Mucosa of descending colon (tissue), 3 donors: Measurements from ENCODE around the gene GJA1. TPM values are rescaled to one million over a fixed set of nuclear protein-coding genes. Genes with fewer than 3 reads are reported as not detected.

Experiments
- ATAC-seq: fragments of 200-7000 bp; cut with Tn5 transposase; one replicate; pipeline ENCODE4 v1.9.1; 2020; ENCODE audit warnings: mild to moderate bottlenecking, moderate library complexity
- DNase-seq, 3 donors: peaks; one replicate each; pipeline ENCODE4 v3.0.0-alpha.2; 2020
- H3K36me3 ChIP-seq: fragments of 200-600 bp; one replicate; pipeline ENCODE4 v1.8.0; 2021; ENCODE audit warnings: low read depth, mild to moderate bottlenecking
- H3K4me1 ChIP-seq: fragments of 200-600 bp; one replicate; pipeline ENCODE4 v1.8.0; 2021; ENCODE audit warnings: low read depth, mild to moderate bottlenecking
- H3K4me3 ChIP-seq: fragments of 200-600 bp; one replicate; pipeline ENCODE4 v1.8.0; 2021; ENCODE audit warnings: mild to moderate bottlenecking
- H3K9me3 ChIP-seq: fragments of 200-600 bp; one replicate; pipeline ENCODE4 v1.8.0; 2021; ENCODE audit warnings: mild to moderate bottlenecking
- CTCF ChIP-seq: fragments of 200-600 bp; IDR thresholded peaks from one replicate; pipeline ENCODE4 v1.8.0; 2022; ENCODE audit warnings: antibody characterized with exemption, mild to moderate bottlenecking
- intact Hi-C, 2 donors: fragments of 100-400 bp; cut with DNase I in 1 of 2; cut with micrococcal nuclease in 1 of 2; formaldehyde crosslinking; loops; one replicate each; pipeline versions ENCODE4 v1.11.0 to v1.11.1; 2022; cut with DNase I, micrococcal nuclease
- total RNA-seq, 3 donors: library from RNA; stranded (reverse); fragmentation: NEBNext Ultra II Directional in 2 of 3; extraction: Animal tissue kit (Norgen Biotek cat#: 25700) in 2 of 3; gene quantifications; one replicate each; pipeline versions ENCODE4 v1.2.1 to v1.2.4, GENCODE V29; 2021 to 2023
- donor health status: DM: no; HTN: no; CAD: no; lungs with moderate emphysema.
- donor health status: DM: no; HTN: no; CAD: no.
- donor health status: DM: no; HTN: yes; CAD: no.

The GJA1 gene
- total RNA-seq, 3 donors from 2014 or later: 5.1 to 13.2 (median 10.9) TPM

GRCh38 chr6:121465101-121465500 is 29.7 kb downstream of the GJA1 start:
- no peak for DNase-seq
- Histone ChIP-seq H3K4me1 (no peaks in the 10 kb centered on the region), H3K4me3 (no peak overlapping the region), H3K36me3 (no peaks in the 10 kb centered on the region), H3K9me3 (no peaks in the 10 kb centered on the region)
- no peak for ATAC-seq
- no peak for TF ChIP-seq CTCF
- intact Hi-C loops: no loop called here

- H3K9me3 ChIP-seq: no peaks in the 10 kb centered on the region
- no peak overlapping the region for H3K4me3 ChIP-seq
- no peak for DNase-seq
- no peaks in the 10 kb centered on the region for H3K4me1 ChIP-seq
- intact Hi-C loops: no loop called here
- no peaks in the 10 kb centered on the region for H3K36me3 ChIP-seq
- no peak for ATAC-seq
- TF ChIP-seq CTCF: no peak
Observed at GRCh38 chr6:121479486-121480098, 44.1 kb downstream of the GJA1 start.

- no peak for TF ChIP-seq CTCF
- Histone ChIP-seq H3K4me3 (no peak overlapping the region), H3K36me3 (no peaks in the 10 kb centered on the region), H3K4me1 (no peaks in the 10 kb centered on the region), H3K9me3 (no peaks in the 10 kb centered on the region)
- intact Hi-C loops: no loop called here
- ATAC-seq: no peak
- DNase-seq: no peak
Observed at GRCh38 chr6:121480099-121480713, 44.8 kb downstream of the GJA1 start.

GRCh38 chr6:121482004-121482693 is 46.7 kb downstream of the GJA1 start:
- Histone ChIP-seq H3K4me3 (no peak overlapping the region), H3K9me3 (no peaks in the 10 kb centered on the region), H3K36me3 (no peaks in the 10 kb centered on the region), H3K4me1 (no peaks in the 10 kb centered on the region)
- no peak for ATAC-seq
- intact Hi-C loops: no loop called here
- DNase-seq: no peak
- no peak for TF ChIP-seq CTCF

GRCh38 chr6:121482751-121483150 is 47.3 kb downstream of the GJA1 start:
- no peak for TF ChIP-seq CTCF
- H3K4me1 ChIP-seq: no peaks in the 10 kb centered on the region
- DNase-seq (no peak), ATAC-seq (no peak)
- intact Hi-C loops: no loop called here
- no peaks in the 10 kb centered on the region for H3K9me3 ChIP-seq
- no peaks in the 10 kb centered on the region for H3K36me3 ChIP-seq
- no peak overlapping the region for H3K4me3 ChIP-seq
